Measurements from ENCODE around the gene GNPTG. TPM values are rescaled to one million over a fixed set of nuclear protein-coding genes. Genes with fewer than 3 reads are reported as not detected.

The GNPTG gene
- total and polyA plus RNA-seq, 2 of the 13 experiments (the other 11 are each of a cell fraction or from before 2014, with no cell fraction given): 22.7 to 71.1 TPM

GRCh38 chr16:1308977-1309885 is 42.5 kb upstream of the GNPTG start, which contains the start of gene UBE2I (continued):
- TF ChIP-seq ARID5B (CRISPR knock-in tag; IDR thresholded peaks at IDR 0.05) (peak; percentile 7; the same call in 1 of the 2 replicates), GLMP (CRISPR knock-in tag; IDR thresholded peaks at IDR 0.05; ENCODE audit: borderline replicate concordance) (no peak), ZNF749 (CRISPR knock-in tag; IDR thresholded peaks at IDR 0.05; ENCODE audit: borderline replicate concordance) (no peak), E2F1 (CRISPR knock-in tag; IDR thresholded peaks at IDR 0.05) (no peak; the same call in 1 of the 2 replicates), MEIS1 (CRISPR knock-in tag; IDR thresholded peaks at IDR 0.05; ENCODE audit: borderline replicate concordance) (peak; percentile 74; the same call in 1 of the 2 replicates), SP5 (CRISPR knock-in tag; IDR thresholded peaks at IDR 0.05; ENCODE audit: borderline replicate concordance, low read depth) (peak; percentile 76), CREB3 (CRISPR knock-in tag; IDR thresholded peaks at IDR 0.05) (no peak; the same call in 1 of the 2 replicates), HMGA1 (CRISPR knock-in tag; conservative IDR thresholded peaks at IDR 0.05) (no peak), NFE2L2 (IDR thresholded peaks at IDR 0.05; ENCODE audit: low read length) (no peak), ZNF337 (CRISPR knock-in tag; IDR thresholded peaks at IDR 0.05; ENCODE audit: borderline replicate concordance, low read depth) (0 out of 2 replicates have a peak, but pooled peaks have one; percentile 62), ZNF800 (CRISPR knock-in tag; IDR thresholded peaks at IDR 0.05) (no peak), PATZ1 (CRISPR knock-in tag; IDR thresholded peaks at IDR 0.05) (peak; percentile 80), ZBTB26 (CRISPR knock-in tag; IDR thresholded peaks at IDR 0.05; ENCODE audit: borderline replicate concordance) (peak; percentile 46; the same call in 1 of the 2 replicates), TARDBP (CRISPR knock-in tag; IDR thresholded peaks at IDR 0.05) (no peak; the same call in 1 of the 2 replicates)
